Esophagus muscularis mucosa (tissue), 4 donors: Measurements from ENCODE around the gene BBS7.

ENCODE experiments used
- CTCF ChIP-seq, 3 experiments: fragments of 200-600 bp in 2 of 3; fragments of 450-650 bp in 1 of 3; sonication (generic) in 2 of 3; IDR thresholded peaks; one replicate each; pipeline ENCODE4 v1.5.1; 2017 to 2019; ENCODE audit warnings: antibody characterized with exemption in 3 of 3, mild to moderate bottlenecking in 2 of 3, moderate library complexity in 1 of 3
- EP300 ChIP-seq: sonication (generic); formaldehyde crosslinking; IDR thresholded peaks from one replicate; pipeline ENCODE4 v1.6.1; 2017; ENCODE audit warnings: antibody characterized with exemption
- POLR2A ChIP-seq: fragments of 450-650 bp; IDR thresholded peaks from one replicate; pipeline ENCODE4 v1.6.1; 2017; ENCODE audit warnings: antibody characterized with exemption, moderate library complexity, mild to moderate bottlenecking, low read depth
- POLR2AphosphoS5 ChIP-seq, 2 donors: sonication (generic); formaldehyde crosslinking; IDR thresholded peaks; one replicate each; pipeline ENCODE4 v1.6.1; 2017; ENCODE audit warnings: antibody characterized with exemption in 2 of 2

GRCh38 chr4:121801715-121802075 lies 68.6 kb downstream of the BBS7 start:
- no peak for TF ChIP-seq CTCF (IDR thresholded peaks at IDR 0.05)
- TF ChIP-seq POLR2AphosphoS5 (IDR thresholded peaks at IDR 0.05) = no peak
- TF ChIP-seq POLR2A = no peak
- TF ChIP-seq EP300 = no peak
